ENCODE data around the gene LBR. TPM values are rescaled to one million over a fixed set of nuclear protein-coding genes. Genes with fewer than 3 reads are reported as not detected.
"Not testable (repeated sequence)": the region's sequence is repeated elsewhere in the genome, so short reads cannot be mapped to it uniquely, and the experiment has no call there.

The LBR gene
- total RNA-seq, 1 donor from 2014 or later = 48.8 TPM

DNA sequence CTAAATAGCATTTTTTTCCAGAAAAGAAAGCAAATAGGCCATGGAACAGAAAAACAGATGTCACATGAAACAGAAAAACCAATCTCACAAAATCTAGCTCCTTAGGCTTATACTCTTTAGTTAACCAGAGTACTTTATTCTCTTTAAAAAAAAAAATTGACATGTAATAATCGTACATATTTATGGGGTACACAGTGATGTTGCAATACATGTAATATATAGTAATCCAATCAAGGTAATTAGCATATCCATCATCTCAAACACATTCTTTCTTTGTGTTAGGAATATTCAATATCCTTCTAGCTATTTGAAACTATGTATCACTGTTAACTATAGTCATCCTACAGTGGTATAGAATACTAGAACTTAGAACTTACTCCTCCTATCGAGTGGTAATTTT, 20.1 kb downstream of the LBR start:
- ATAC-seq = no peak
- intact Hi-C loops (cut with DNase I) = no loop called here
- no peak for DNase-seq (ENCODE audit: low spot score)

DNA sequence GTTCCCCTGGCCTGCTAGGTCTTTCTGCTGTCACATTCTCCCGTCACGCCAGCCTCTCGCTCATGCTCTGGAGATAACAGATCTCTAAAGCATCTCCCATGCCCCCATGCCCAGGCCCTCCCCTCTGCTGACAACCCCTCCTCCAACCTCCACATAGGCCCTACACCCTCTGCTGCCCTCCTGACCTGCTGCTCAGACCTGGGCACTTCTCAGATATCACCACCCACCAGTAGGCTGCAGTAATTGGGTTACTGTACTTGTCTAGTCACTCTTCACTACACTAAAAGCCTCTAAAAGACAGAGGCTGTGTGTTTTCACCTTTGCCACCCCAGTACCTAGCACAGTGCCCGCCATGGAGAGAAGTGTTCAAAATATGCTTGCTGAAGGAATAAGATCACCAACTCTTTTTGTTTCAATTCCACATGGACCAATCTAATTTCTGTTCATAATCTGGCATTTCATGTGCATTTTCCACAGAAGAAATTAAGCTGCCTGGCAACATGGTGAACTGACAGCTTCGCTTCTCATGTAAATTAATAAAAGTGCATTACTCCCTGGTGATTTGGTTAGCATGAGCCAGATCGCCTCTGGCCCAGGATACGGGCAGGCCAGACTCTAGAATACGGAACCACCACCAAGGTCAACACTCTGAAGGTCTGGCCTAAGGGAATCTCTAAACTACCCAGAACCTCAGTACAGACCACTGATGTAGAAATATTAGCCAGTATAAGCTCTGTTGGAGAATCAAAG, 20.7 kb downstream of the LBR start:
- ATAC-seq (no peak), DNase-seq (ENCODE audit: low spot score) (no peak)
- intact Hi-C loops (cut with DNase I) = no loop called here

DNA sequence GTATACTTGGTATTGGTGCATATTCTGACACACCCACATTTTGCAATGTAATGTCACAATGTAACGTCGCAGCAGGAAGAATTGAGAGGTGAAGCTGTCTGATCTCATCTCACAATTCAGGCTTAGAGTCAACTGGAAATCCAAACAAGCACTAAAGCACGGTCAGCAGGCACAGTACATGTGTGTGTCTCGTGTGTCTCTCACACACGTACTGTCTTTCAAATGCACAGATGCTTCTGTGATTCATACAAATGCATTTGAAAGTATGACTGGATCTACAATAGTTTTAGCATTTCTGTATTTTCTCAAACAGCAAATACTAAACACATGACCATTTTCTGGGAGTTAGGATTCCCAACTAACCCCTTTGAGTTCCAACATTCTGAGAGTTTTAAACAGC, 26.9 kb downstream of the LBR start:
- DNase-seq (ENCODE audit: low spot score) (no peak), ATAC-seq (no peak)
- intact Hi-C loops (cut with DNase I) = loop anchor here (5.0 kb wide), 1 partner anchor 736 kb away; no protein-coding TSS in a partner anchor

DNA sequence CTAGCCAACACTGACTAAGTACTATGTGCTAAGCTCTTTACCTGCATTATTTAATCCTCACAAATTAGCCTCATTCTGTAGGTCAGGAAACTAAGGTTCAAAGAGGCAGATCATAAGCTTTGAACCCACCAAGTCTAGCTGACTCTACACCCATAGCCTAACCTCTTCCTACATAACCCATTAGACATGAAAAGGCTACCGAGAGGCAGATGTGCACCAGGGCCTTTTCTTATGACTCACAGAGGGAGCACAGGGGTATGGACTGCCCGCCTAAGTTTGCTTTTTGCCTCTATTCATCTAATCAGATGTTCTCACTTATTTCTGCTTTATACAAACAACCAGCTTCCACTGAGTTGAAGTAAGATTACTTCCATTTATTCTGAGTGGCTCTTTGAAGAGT, 31.5 kb downstream of the LBR start:
- no peak for DNase-seq (ENCODE audit: low spot score)
- ATAC-seq = no peak

DNA sequence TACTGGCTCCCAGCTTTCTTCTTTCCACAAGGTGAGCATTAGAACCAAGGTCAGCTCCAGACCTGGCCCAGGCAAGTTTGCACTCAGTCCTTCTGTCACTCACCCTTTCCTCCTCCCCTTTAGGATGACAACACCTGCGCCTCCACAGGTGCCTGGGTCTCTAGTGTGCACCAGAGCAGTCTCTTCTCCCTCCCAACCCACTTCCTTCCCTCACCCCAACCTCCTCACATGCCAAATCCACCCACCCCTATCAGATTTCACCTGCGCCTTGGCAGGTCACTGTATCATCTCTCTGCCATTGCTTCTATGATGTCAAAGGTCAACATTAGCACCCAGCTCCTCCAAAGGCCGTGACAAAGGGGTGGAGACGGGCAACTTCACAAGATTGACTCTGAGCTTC, 38.0 kb downstream of the LBR start:
- ATAC-seq (no peak), DNase-seq (ENCODE audit: low spot score) (no peak)
- intact Hi-C loops (cut with DNase I) = no loop called here

More for the DNA sequence above, 31.5 kb downstream of the LBR start:
- intact Hi-C loops (cut with DNase I) = no loop called here

DNA sequence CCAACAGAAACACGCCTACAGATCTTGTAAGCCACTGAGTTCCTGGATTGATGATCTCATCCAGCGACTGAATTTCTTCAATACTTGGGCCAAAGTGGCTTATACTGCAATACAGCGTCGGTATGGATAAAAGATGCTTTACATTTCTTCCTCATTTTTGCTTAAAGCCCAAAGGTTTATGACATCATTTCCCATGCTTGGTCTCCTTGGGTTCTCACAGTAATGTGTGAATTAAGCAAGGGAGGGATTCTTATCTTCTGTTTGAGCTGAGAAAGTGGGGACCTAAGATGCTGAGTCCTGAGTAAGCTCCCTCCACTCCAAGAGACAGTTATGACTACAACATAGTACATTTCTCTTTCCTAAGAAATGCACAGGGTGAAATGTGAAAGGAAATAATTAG, 39.5 kb downstream of the LBR start:
- DNase-seq (ENCODE audit: low spot score) (no peak), ATAC-seq (no peak)
- intact Hi-C loops (cut with DNase I) = no loop called here

DNA sequence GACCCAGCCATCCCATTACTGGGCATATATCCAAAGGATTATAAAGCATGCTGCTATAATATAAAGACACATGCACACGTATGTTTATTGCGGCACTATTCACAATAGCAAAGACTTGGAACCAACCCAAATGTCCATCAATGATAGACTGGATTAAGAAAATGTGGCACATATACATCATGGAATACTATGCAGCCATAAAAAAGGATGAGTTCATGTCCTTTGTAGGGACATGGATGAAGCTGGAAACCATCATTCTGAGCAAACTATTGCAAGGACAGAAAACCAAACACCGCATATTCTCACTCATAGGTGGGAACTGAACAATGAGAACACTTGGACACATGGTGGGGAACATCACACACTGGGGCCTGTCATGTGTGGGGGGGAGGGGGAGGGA, 41.0 kb downstream of the LBR start:
- ATAC-seq; DNase-seq (ENCODE audit: low spot score); intact Hi-C loops (cut with DNase I): not testable (repeated sequence)

DNA sequence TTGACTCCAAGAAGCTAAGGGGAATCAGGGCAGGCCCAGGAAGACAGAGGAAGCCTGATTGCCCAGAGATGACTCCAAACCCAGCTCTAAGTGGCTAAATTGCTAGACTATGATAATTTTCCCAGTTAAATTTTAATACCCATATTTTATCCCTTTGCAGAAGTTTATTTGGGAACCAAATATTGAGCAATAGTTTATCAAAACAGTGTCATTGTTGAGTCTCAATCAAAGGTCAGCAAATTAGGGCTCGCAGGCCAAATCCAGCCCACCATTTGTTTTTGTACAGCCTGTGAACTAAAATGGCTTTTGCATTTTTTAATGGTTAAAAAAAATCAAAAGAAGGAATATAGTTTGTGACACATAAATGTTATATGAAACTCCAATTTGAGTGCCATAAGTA, 47.1 kb downstream of the LBR start:
- intact Hi-C loops (cut with DNase I) = no loop called here
- DNase-seq (ENCODE audit: low spot score) (no peak), ATAC-seq (no peak)

DNA sequence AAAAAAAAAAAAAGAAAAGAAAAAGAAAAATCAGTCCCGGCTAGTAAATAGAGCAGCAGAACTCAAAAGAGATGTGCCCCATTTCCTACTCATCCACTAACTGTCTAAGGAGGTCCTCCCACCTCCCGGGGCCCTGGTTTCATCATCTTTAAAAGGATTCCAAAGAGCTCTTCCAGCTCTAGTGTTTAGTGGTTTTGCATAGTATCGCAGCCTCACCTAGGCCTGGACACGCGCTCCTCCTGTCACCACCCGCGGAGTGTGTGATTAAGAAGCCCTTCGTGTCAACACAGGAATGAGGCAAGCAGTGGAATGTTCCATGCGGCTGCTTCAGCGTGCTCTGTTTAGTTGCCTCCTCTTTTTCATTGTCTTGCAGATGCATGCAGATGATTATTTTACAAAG, 49.0 kb downstream of the LBR start:
- intact Hi-C loops (cut with DNase I) = no loop called here
- no peak for ATAC-seq
- no peak for DNase-seq (ENCODE audit: low spot score)

DNA sequence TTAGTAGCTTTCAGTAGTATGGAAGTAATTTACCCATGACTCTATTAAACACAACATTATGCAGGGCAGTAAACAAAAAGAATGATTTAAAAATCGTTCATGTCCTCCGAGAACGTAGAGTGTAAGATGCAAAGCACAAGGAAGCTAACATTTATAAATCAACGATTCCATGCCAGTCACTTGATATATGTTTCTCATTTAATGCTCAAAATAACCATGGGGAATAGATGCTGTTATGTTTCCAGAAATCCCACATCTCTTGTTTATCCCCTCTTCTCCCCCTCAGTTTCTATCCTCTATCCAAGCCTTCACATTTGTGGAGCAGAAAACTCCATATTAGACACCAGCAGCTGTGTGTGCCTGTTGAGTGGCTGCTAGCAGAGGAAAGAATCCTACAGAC, 52.8 kb downstream of the LBR start:
- intact Hi-C loops (cut with DNase I) = no loop called here
- ATAC-seq = no peak

DNA sequence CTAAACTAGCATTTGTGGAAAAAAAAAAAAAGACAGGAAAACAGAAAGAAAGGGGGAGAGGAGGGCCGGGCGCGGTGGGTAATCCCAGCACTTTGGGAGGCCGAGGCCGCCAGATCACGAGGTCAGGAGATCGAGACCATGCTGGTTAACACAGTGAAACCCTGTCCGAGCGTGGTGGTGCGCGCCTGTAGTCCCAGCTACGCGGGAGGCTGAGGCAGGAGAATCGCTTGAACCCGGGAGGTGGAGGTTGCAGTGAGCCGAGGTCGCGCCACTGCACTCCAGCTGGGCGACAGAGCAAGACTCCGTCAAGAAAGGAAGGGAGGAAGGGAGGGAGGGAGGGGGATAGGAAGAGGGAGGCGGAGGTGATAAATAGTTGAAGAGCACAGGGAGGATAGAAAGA, 54.7 kb downstream of the LBR start:
- DNase-seq (ENCODE audit: low spot score) (no peak), ATAC-seq (no peak)
- intact Hi-C loops (cut with DNase I) = no loop called here

More for the DNA sequence above, 52.8 kb downstream of the LBR start:
- no peak for DNase-seq (ENCODE audit: low spot score)

DNA sequence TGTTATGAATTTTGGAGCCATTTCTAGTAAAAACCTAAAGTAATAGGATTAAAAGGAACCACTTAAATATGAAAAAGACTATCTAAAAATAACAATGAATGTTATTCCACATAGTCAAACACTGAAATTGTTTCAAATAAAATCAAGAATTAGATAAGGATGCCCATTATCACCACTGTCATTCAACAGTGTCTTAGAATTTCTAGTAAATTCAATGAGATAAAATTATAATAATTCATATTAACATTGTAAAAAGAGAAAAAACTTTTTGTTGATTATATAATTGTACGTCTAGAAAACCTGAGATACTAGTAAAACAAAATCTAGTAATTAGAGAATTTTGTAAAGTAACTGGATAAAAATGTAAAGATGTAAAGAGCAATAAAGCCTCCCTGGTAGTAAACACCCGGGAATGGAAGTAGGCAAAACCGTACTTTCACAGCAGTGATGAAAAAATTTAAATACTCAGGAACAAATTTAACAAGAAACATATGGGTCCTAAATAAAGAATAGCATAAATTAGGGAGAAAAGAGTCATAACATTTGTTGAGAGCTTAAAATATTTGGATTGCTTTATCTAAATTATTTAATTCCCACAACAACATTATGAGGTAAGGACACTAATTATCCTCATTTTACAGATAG, 56.4 kb downstream of the LBR start:
- DNase-seq (ENCODE audit: low spot score) (no peak), ATAC-seq (no peak)
- intact Hi-C loops (cut with DNase I) = no loop called here

DNA sequence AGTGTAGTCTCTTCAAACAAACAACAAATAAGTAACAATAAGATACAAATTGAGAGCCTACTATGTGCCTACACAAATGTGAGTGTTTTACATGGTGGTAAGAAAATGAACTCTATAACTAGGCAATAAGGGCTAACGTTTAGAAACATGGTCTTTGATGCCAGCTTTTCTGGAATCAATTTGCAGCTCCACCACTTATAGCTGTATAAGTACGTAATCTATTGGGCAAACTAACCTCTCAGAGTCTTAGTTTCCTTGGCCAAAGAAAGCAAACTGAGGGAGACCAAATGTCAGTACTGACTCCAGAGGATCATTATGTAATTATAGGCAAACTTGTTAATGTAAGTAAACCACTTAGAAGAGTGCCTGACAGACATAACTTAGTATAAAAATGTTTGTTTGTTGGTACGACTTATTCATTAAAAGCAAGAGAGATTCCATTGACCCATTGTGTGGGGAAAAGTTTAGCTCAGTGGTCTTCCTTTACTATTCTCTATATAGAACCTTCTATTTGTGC, 59.7 kb downstream of the LBR start:
- DNase-seq (ENCODE audit: low spot score) = no peak
- no peak for ATAC-seq
- intact Hi-C loops (cut with DNase I) = no loop called here

DNA sequence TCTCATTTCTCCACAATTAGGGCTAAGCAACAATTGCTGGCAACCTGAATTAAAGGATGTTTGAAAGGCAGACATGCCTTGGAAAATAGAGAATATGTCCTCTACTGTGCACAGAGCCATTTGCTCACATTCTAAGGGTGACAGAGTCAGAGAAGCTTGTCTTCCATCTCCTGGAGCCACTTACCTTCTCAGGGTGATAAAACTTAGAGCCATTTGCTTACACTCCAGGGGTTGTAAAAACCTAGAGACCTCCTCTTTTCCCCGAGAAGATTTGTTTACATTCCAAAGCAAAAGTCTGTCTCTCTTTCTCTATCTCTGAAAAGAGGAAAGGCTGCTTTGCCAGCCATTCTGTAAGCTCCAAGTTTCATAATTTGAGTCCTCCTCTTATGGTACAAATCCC, 61.3 kb downstream of the LBR start:
- DNase-seq (ENCODE audit: low spot score) (no peak), ATAC-seq (no peak)
- intact Hi-C loops (cut with DNase I) = no loop called here

DNA sequence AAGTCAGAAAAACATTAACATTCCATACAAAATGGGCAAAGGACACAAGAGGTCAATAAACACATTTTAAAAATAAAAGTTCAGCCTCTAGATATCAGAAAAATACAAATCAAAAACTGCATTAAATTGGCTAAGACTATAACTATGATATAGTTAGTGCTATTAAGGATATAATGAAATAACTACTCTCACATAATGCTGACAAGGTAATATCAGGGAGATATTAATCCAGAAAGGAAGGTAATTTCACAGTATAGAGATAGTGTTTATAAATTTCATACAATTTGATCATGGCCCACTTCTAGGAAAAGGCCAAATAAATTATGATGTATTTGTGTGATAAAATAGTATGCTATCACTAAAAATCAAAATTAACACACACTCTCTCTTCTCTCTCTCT, 61.8 kb downstream of the LBR start:
- DNase-seq (ENCODE audit: low spot score) (no peak), ATAC-seq (no peak)
- intact Hi-C loops (cut with DNase I) = no loop called here

DNA sequence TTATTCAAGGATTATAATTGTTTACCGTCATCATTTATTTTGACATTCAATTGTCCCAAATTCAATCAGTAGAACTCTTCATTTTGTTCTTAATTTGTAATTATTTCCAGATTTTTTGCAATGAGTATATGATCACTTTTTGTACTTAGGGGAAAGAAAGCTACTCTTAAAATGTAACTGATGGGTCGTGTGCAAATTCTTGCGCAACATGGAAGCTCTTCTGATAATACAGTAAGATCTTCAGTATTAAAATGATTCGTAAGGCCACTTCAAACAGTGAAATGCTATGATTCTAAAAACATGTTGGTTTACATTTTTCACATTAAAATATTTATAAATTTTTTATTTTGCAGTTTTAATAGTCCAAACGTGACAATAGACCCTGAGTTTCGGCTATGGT, 63.4 kb downstream of the LBR start:
- DNase-seq (ENCODE audit: low spot score) (no peak), ATAC-seq (no peak)
- intact Hi-C loops (cut with DNase I) = no loop called here

DNA sequence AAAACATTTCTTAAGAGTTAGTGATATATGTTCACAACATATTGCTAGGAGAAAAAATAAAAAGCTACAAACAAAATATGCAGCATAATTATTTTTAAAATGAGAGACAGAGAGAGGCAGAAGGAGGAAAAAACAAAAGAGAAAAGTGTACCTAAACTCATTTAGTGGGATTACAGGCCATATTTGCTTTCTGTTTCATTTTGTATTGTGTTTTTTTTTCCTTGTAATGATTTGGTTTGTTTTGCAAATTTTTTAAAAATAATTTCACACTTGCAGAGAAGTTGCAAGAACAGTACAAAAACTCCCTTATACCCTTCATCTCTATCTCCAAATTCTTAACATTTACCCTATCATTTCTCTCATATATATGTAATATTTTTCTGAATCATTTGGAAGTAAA, 65.0 kb downstream of the LBR start:
- ATAC-seq = no peak
- DNase-seq (ENCODE audit: low spot score) = no peak
- intact Hi-C loops (cut with DNase I) = no loop called here

DNA sequence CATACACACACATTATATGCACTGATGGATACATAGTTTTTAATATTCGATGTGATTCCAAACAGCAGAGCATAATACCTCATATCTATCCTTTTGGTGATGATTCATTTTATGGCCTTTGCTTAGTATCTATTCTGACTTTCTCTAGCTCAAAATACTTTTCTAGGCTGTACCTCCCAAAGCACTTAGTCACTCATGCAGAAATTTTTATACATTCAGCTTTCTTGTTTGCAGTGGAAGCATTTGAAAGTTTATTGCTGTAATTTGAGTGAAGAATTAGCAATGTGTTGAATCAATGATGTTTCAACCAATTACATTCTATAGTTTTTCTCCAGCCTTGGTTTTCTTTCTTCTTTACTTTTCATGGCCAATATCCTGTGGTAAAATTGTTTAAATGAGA, 66.7 kb downstream of the LBR start:
- ATAC-seq (no peak), DNase-seq (ENCODE audit: low spot score) (no peak)
- intact Hi-C loops (cut with DNase I) = no loop called here

DNA sequence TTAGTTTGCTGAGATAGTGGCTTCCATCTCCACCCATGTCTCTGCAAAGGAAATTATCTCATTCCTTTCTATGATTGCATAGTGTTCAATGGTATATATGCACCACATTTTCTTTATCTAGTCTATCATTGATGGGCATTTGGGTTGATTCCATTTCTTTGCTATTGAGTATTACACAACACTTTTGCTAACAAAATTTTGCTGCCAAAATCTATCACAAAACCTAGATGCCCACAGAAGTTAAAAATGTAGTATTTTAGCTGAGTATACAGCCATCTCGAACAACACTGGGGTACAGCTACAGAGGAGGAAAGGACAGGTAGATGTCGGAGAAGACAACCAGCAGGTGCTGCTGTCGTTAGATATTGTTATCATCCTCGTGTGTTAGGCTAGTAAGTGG, 67.7 kb downstream of the LBR start:
- ATAC-seq (no peak), DNase-seq (ENCODE audit: low spot score) (no peak)
- intact Hi-C loops (cut with DNase I) = no loop called here

DNA sequence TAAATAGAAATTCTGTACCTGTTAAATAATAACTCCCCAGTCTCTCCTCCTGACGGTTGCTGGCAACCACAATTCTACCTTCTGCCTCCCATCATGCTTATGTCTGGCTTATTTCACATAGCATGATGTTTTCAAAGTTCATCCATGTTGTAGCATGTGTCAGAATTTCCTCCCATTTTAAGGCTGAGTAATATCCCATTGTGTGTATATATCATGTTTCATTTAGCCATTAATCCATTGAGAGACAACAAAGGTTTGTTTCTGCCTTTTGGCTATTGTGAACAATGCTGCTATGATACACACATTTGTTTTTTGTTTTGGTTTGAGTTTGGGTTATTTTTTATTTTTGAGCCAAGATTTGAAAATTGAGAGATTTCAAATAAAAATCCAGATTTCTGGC, 72.0 kb downstream of the LBR start:
- DNase-seq (ENCODE audit: low spot score) (no peak), ATAC-seq (no peak)
- intact Hi-C loops (cut with DNase I) = no loop called here

DNA sequence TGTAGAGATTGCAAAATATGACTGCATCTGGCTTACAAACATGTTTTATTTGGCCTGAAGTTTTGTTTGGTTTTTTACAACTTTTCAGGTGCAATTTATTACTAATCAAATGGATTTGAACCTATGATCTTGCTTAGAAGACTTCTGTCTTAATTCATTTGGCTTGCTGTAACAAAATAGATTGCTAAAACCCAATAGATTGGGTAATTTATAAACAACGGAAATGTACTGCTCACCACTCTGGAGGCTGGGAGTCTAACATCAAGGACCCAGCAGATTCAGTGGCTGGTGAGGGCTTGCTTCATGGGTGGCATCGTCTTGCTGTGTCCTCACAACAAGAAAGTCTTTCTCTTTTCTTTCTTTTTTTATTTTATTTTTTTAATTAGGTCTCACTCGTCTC, 72.9 kb downstream of the LBR start:
- ATAC-seq (no peak), DNase-seq (ENCODE audit: low spot score) (no peak)
- intact Hi-C loops (cut with DNase I) = no loop called here

Data from sciatic nerve (tissue), 2 donors.